Measurements from ENCODE around the gene PARD3. TPM values are rescaled to one million over a fixed set of nuclear protein-coding genes. Genes with fewer than 3 reads are reported as not detected.
A peak's percentile ranks its signal among the peaks of the same experiment; 100 is the strongest.

The PARD3 gene
- total RNA-seq, 2 donors from 2014 or later, result 59.6 to 74.6 TPM

DNA sequence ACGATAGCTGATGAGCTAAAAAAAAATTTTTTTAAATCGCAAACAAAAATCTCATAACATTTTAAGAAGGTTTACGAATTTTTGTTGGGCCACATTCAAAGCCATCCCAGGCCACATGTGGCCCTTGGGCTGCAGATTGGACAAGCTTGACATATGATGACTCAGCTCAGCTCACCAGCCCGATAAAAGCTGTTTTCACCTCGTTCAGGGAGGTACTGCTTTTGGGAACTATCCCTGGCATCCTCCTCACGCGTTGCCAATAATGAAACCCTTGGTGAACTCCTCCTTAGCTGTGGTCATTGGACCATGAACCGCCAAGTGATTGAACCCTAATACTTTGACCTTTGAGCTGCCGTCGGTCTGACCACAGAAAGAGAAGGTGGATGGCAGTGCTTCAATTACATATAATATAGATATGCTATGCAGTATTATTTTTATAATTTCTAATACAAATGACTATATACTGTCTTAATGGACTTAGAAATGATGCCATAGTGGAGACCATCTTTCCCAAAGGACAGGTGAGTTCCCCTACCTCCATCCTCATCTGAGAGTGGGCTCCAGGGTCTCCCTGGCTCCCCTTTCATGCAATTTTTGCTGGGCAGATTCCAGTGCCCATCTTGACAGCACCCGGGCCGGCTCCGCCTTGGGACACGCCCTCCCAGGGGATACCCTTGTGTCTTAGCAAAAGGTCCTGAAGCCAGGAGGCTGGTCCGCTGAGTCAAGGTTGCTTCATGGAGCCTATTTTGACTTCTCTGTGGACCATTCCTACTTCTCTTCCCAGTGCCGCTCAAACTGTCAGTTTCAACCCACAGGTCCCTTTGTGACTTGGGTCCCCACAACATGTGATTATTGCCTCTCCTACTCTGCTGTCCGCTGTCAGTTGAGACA lies 707.2 kb downstream of the PARD3 start:
- Histone ChIP-seq H3K27me3 (ENCODE audit: control insufficient read depth, insufficient read depth, low read length, poor library complexity, severe bottlenecking) (no peaks in the 10 kb centered on the region), H3K9me3 (ENCODE audit: control insufficient read depth, low read length) (no peaks in the 10 kb centered on the region), H3K36me3 (ENCODE audit: control insufficient read depth, insufficient read depth, low read length) (peaks cover 17% of the 10 kb centered on the region), H3K4me1 (ENCODE audit: control insufficient read depth, insufficient read depth, low read length) (peaks cover 7% of the 10 kb centered on the region), H3K27ac (ENCODE audit: low read depth, low read length) (no peak overlapping the region), H3K4me3 (ENCODE audit: low read length) (no peak overlapping the region), H3K9ac (ENCODE audit: extremely low read depth, low read length, poor library complexity, severe bottlenecking) (no peak overlapping the region)
- no peak for DNase-seq
- Mint-ChIP-seq H3K27ac (no peak overlapping the region), H3K9me3 (no peaks in the 10 kb centered on the region), H3K4me3 (no peak overlapping the region), H3K4me1 (peaks cover 15% of the 10 kb centered on the region), H3K36me3 (ENCODE audit: low read depth) (peaks cover 12% of the 10 kb centered on the region), H3K27me3 (ENCODE audit: insufficient read depth) (peaks cover 4% of the 10 kb centered on the region)
- TF ChIP-seq, protein P1, sequence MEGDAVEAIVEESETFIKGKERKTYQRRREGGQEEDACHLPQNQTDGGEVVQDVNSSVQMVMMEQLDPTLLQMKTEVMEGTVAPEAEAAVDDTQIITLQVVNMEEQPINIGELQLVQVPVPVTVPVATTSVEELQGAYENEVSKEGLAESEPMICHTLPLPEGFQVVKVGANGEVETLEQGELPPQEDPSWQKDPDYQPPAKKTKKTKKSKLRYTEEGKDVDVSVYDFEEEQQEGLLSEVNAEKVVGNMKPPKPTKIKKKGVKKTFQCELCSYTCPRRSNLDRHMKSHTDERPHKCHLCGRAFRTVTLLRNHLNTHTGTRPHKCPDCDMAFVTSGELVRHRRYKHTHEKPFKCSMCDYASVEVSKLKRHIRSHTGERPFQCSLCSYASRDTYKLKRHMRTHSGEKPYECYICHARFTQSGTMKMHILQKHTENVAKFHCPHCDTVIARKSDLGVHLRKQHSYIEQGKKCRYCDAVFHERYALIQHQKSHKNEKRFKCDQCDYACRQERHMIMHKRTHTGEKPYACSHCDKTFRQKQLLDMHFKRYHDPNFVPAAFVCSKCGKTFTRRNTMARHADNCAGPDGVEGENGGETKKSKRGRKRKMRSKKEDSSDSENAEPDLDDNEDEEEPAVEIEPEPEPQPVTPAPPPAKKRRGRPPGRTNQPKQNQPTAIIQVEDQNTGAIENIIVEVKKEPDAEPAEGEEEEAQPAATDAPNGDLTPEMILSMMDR (conservative IDR thresholded peaks at IDR 0.05), result no peak
- WGBS, 2 experiments (ENCODE audit: insufficient coverage in 1 of 2, insufficient read length in 1 of 2), result 91 to 95% methylated on average over 10 to 15 of the region's 17 CpGs

DNA sequence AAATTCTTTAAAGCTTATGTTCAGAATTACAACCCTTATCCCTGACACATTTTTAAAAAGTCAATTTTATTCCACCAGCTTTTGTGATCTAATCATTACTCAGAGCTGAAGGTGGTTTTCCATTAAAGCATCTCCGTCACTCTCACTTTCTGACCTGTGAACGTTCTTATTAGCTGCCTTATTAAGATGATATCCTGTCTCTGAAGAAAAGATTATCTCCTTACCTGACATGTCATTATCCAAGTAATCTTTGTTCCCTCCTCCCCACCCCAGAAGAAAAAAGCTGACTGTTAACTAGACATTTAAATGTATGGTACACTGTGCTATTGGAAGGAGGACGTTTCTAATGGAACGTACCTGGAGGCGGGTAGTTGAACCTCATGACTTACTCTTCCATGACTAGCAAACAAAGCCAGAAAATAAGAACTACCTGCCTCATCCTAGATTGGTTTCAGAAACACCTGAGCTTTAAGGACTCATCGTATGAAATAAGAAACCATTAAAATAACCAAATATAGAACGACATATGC lies 708.7 kb downstream of the PARD3 start:
- no peaks in the 10 kb centered on the region for H3K9me3 ChIP-seq (ENCODE audit: control insufficient read depth, low read length)
- no peaks in the 10 kb centered on the region for H3K9me3 Mint-ChIP-seq
- no peak overlapping the region for H3K27ac ChIP-seq (ENCODE audit: low read depth, low read length)
- no peak for DNase-seq
- peaks cover 4% of the 10 kb centered on the region for H3K27me3 Mint-ChIP-seq (ENCODE audit: insufficient read depth)
- H3K4me3 ChIP-seq (ENCODE audit: low read length), result no peak overlapping the region
- H3K9ac ChIP-seq (ENCODE audit: extremely low read depth, low read length, poor library complexity, severe bottlenecking), result no peak overlapping the region
- 91 to 98% methylated on average over 4 to 7 of the region's 7 CpGs for WGBS, 2 experiments (ENCODE audit: insufficient coverage in 1 of 2, insufficient read length in 1 of 2)
- H3K4me3 Mint-ChIP-seq, result no peak overlapping the region
- H3K4me1 Mint-ChIP-seq, result peaks cover 15% of the 10 kb centered on the region
- no peak overlapping the region for H3K27ac Mint-ChIP-seq
- H3K36me3 Mint-ChIP-seq (ENCODE audit: low read depth), result peaks cover 10% of the 10 kb centered on the region
- no peaks in the 10 kb centered on the region for H3K27me3 ChIP-seq (ENCODE audit: control insufficient read depth, insufficient read depth, low read length, poor library complexity, severe bottlenecking)
- H3K4me1 ChIP-seq (ENCODE audit: control insufficient read depth, insufficient read depth, low read length), result peaks cover 7% of the 10 kb centered on the region
- peaks cover 14% of the 10 kb centered on the region for H3K36me3 ChIP-seq (ENCODE audit: control insufficient read depth, insufficient read depth, low read length)
- TF ChIP-seq, protein P1 (conservative IDR thresholded peaks at IDR 0.05), result no peak

DNA sequence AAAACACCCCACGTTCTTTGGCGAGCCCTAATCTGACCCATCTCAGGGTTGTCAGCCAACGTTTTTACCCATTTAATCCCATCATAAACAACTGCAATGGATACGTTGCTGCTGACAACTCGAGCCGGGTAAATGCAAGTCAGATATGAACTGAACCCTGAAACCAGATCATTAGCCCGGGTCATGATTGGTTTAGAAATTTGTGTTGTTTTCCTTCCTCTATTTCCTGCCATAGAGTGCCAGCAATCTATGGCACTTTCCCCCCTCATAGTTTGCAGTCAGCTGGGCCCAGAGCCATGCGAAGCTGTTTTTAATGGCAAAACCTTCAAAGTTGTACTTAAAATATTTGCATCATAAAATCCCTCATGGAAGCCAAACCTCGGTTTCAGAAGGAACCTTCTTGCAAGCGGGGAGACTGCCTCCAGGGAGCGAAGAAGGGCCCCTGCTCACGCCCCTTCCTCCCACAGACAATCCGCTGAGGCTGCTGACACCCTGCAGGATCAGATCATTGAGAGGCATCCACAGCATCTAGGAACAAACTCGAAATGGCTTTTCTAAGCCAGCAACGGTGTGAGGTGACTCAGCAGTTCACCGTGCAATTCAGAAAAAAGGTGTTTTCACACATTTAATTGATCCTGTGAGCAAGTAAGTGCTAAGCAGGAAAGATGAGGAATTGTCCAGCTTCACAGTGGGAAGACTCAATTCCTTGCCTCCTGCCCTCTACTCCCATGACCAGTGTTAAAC lies 710.1 kb downstream of the PARD3 start:
- H3K4me1 ChIP-seq (ENCODE audit: control insufficient read depth, insufficient read depth, low read length), result peaks cover 7% of the 10 kb centered on the region
- no peaks in the 10 kb centered on the region for H3K36me3 Mint-ChIP-seq (ENCODE audit: low read depth)
- H3K27me3 ChIP-seq (ENCODE audit: control insufficient read depth, insufficient read depth, low read length, poor library complexity, severe bottlenecking), result no peaks in the 10 kb centered on the region
- TF ChIP-seq, protein P1 (conservative IDR thresholded peaks at IDR 0.05), result no peak
- 65 to 66% methylated on average over 16 of the region's 16 CpGs for WGBS, 2 experiments (ENCODE audit: insufficient coverage in 1 of 2, insufficient read length in 1 of 2)
- peaks cover 4% of the 10 kb centered on the region for H3K27me3 Mint-ChIP-seq (ENCODE audit: insufficient read depth)
- peaks cover 15% of the 10 kb centered on the region for H3K4me1 Mint-ChIP-seq
- peak; percentile 76 for DNase-seq
- H3K9me3 ChIP-seq (ENCODE audit: control insufficient read depth, low read length), result no peaks in the 10 kb centered on the region
- no peak overlapping the region for H3K4me3 Mint-ChIP-seq
- no peak overlapping the region for H3K27ac ChIP-seq (ENCODE audit: low read depth, low read length)
- H3K27ac Mint-ChIP-seq, result peak overlapping the region; percentile 65
- H3K4me3 ChIP-seq (ENCODE audit: low read length), result no peak overlapping the region
- no peaks in the 10 kb centered on the region for H3K36me3 ChIP-seq (ENCODE audit: control insufficient read depth, insufficient read depth, low read length)
- H3K9me3 Mint-ChIP-seq, result no peaks in the 10 kb centered on the region
- H3K9ac ChIP-seq (ENCODE audit: extremely low read depth, low read length, poor library complexity, severe bottlenecking), result no peak overlapping the region

All from endodermal cell (in vitro differentiated cells).